ENCODE data around the gene GRK4. TPM values are rescaled to one million over a fixed set of nuclear protein-coding genes. Genes with fewer than 3 reads are reported as not detected.

GRK4 gene
- total and polyA plus RNA-seq, 10 of the 15 experiments (the other 5 are each of a cell fraction or from before 2014, with no cell fraction given) = 1.1 to 4.0 (median 2.5) TPM

DNA sequence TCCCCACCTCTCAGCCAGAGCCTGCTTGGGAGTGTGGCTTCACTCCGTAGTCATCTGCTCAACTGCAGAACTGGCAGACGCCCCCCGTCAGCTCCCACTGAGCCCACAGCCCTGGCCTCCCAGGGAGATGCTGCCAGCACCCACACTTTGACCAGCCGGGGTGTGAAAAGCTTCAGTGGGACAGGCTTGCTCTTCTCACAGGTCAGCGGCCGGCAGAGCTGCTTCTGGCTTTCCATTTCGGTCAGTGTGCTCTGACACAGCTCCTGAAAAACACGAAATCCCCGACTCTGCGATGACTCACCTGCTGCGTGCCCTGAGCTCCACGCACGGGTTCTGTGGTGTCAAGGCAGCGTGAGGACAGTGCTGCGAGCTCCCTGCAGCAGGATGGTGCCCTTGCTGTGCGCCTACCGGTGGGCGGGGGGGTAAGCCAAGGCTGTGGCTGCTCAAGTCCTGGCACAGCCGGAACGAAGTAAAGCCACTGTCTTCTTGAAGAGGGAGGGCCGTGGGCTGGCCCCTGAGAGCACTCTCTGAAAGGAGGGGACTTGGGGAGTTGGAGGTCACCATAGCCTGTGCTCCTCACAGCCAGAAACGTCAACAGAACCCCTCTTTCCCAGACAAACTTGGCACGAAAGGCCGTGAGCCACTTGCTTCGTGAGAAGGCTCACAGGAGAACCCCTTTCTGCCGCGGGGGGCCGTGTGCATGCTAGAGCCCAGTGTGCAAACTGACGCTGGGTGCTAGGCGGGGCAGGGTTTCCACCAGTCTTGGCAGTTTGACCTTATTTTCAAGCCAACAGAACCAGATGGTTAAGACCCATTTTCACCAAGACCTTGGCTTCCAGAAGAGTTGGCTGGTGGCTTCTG lies 23.8 kb upstream of the GRK4 start:
- H3K4me1 ChIP-seq (ENCODE audit: control insufficient read depth, insufficient read depth, low read length) = peaks cover 25% of the 10 kb centered on the region
- BruUV-seq (replicated peaks) = no TSS peak
- no peaks in the 10 kb centered on the region for H3K27me3 ChIP-seq (replicated peaks in 1 of 2; ENCODE audit: control insufficient read depth in 2 of 2, insufficient read depth in 2 of 2, low read length in 1 of 2)
- DNase-seq (ENCODE audit: low read depth, low spot score) = no peak
- no peaks in the 10 kb centered on the region; the same call in 2 of the 3 replicates for H3K9me3 ChIP-seq (replicated peaks; ENCODE audit: control insufficient read depth, insufficient read depth, low read length)
- ChIA-PET RAD21 (ENCODE audit: unreplicated experiment) (no interaction called here), CTCF (interaction anchor here (2.8 to 5.2 kb wide), 2 partner anchors 10 to 15 kb away, joined by 10 to 62 read pairs; no protein-coding TSS in a partner anchor), POLR2A (interaction anchor here (0.5 kb wide), 1 partner anchor 187 kb away, joined by 3 read pairs; no protein-coding TSS in a partner anchor), SMC1A (ENCODE audit: uncharacterized antibody, unreplicated experiment) (interaction anchor here (5.4 kb wide), 1 partner anchor 13 kb away, joined by 65 read pairs; no protein-coding TSS in a partner anchor)
- no peak overlapping the region for H2AFZ ChIP-seq (ENCODE audit: control insufficient read depth, low read depth, low read length)
- peaks cover 37 to 46% of the 10 kb centered on the region in 2 experiments for H3K36me3 ChIP-seq (ENCODE audit: control insufficient read depth in 2 of 2, insufficient read depth in 2 of 2, low read length in 1 of 2)
- no peak for ATAC-seq
- in situ Hi-C loops (cut with MboI) (loop anchor here (25.0 kb wide), 1 partner anchor 177 kb away; the partner anchor contains the start of gene TNIP2), intact Hi-C loops (cut with micrococcal nuclease; ENCODE audit: unreplicated experiment) (no loop called here)
- WGBS (ENCODE audit: insufficient coverage, insufficient replicate concordance, low lambda C conversion rate, missing lambda C conversion rate) = 64% methylated on average over 30 of the region's 30 CpGs
- H4K20me1 ChIP-seq (ENCODE audit: control insufficient read depth, insufficient read depth) = no peaks in the 10 kb centered on the region
- FAIRE-seq = no peak
- no peak overlapping the region for H3K27ac ChIP-seq (ENCODE audit: control insufficient read depth, insufficient read depth)
- H3K9ac ChIP-seq (ENCODE audit: control insufficient read depth, insufficient read depth, low read length) = no peak overlapping the region
- no peak overlapping the region for H3K4me2 ChIP-seq (ENCODE audit: control insufficient read depth, insufficient read depth)
- H3K79me2 ChIP-seq (ENCODE audit: control insufficient read depth, insufficient read depth, low read length) = peaks cover 19% of the 10 kb centered on the region
- H3K4me3 ChIP-seq = no peak overlapping the region
- TF ChIP-seq DPF2 (IDR thresholded peaks at IDR 0.05) (no peak), ASH2L (IDR thresholded peaks at IDR 0.05; ENCODE audit: borderline replicate concordance, low read depth) (no peak), TBL1XR1 (IDR thresholded peaks at IDR 0.05; ENCODE audit: low read depth, low read length) (no peak), CBFB (IDR thresholded peaks at IDR 0.05; ENCODE audit: low read depth) (no peak), JUNB (IDR thresholded peaks at IDR 0.05) (no peak), CEBPB (IDR thresholded peaks at IDR 0.05; ENCODE audit: borderline replicate concordance in 1 of 2, low read depth in 2 of 2, low read length in 2 of 2) (no peak), SKIL (IDR thresholded peaks at IDR 0.05; ENCODE audit: low read depth, poor library complexity, severe bottlenecking) (no peak), WRNIP1 (IDR thresholded peaks at IDR 0.05; ENCODE audit: borderline replicate concordance, low read depth, low read length) (no peak), PAX8 (IDR thresholded peaks at IDR 0.05) (no peak), REST (IDR thresholded peaks at IDR 0.05; ENCODE audit: low read depth, low read length) (no peak), ZNF687 (IDR thresholded peaks at IDR 0.05) (no peak), CREM (IDR thresholded peaks at IDR 0.05; ENCODE audit: low read depth) (no peak), FOXK2 (IDR thresholded peaks at IDR 0.05) (no peak)
